Hematopoietic multipotent progenitor cell treated with erythropoietin and hydrocortisone succinate and interleukin-3 and kit ligand, for 6 days (in vitro differentiated cells): Measurements from ENCODE around the gene CYP39A1.

ENCODE experiments used
- DNase-seq: peaks from one replicate; pipeline ENCODE4 v3.0.0-alpha.2; 2015

CYP39A1 gene

DNA sequence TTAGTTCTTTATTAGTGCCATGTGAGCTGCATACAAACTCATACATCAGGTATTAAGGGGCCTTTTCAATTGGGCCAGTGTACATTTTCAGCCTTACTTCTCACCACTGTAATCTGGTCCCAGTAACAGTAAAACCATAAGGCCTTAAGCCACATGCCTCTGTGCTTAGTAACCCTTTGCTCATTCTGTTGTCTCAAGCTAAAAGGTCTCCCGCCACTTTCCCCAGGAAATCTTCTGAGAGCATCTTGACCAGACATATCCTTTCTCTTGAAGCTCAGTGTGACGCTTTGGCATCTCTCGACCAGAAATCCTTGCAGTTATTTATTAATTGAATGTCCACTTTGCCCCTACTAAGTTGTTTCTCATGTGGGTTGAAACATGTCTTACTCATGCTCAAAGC is 68.0 kb downstream of the CYP39A1 start:
- DNase-seq = no peak

DNA sequence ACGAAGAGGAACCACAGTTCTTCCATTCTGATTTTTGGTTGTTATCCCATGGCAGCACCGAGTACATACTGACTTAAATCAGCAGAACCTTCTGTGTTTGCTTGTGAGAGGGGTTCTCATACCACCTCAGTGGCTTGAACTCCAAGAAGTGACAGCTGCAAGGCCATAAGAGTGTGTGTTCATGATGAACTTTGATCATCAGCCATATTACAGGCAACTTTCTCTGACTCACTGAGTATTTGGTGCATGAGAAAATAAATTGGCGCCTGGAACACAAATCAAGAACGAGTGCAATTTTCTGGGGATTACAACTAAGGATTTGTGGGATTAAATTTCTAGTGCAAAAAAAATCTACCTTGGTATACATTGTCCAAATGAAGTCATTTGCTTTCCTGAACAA is 68.9 kb downstream of the CYP39A1 start:
- DNase-seq = no peak

DNA sequence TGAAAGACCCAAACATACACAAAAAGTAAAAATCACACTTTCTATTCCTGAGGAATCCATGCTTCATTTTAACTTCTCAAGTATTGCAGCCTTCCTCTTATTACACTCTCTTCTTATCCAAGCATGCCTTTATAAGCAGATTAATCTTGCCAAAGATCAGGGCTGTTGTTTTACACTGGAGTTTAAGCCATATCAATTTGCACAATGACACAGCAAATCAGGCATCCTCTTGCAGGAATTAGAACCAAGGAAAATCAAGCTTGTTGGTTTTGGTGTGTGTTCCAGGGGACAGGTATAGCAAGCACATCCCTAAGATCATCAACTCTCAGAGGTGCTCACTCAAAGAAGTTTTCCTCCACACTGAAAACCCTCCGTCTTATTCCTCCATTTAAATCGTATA is 69.5 kb downstream of the CYP39A1 start:
- DNase-seq = no peak

DNA sequence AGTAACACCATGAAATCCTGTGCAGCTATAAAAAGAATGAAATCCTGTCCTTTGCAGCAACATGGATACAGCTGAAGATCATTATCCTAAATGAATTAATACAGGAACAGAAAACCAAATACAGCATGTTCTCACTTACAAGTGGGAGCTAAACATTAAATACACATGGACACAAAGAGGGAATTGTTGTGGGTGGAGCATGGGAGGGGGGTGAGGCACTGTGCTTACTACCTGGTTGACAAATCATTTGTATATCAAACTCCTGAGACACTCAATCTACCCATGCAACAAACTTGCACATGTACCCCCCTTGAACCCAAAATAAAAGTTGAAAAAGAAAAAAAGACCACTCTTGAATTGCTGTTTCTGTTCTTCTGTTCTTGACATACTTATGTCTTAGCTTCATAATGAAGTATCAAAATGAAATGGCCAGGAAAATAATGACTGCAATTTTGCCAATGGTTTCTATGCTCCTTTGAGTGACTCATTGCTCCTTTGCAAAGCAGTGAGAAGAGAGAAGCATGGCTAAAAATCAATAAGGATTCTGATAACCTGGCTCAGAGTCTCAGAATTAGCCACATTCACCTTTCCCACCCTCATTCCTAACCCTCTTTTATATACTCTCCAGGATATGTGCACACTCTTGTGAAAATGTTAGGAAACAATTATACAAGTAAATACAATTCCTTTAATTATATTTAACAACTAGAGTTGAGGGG is 71.0 kb downstream of the CYP39A1 start:
- no peak for DNase-seq

DNA sequence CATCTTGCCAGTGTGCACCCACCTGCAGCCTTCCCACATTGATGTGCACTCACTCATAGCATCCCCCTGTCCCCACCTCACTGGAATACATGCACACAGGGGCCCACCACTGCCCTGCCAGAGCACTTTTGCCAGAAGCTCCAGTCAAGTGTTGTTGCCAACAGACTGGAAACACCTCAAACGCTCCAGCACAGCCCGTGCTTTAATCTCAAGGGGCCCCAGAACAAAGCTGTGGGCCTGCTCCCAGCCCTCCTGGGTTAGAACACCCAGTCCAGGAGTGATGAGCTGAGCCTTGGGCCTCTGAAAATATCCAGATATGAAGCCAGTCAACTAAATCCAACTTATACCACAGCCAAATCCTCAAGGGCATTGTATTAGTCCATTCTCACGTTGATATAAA is 77.1 kb downstream of the CYP39A1 start:
- DNase-seq = no peak

DNA sequence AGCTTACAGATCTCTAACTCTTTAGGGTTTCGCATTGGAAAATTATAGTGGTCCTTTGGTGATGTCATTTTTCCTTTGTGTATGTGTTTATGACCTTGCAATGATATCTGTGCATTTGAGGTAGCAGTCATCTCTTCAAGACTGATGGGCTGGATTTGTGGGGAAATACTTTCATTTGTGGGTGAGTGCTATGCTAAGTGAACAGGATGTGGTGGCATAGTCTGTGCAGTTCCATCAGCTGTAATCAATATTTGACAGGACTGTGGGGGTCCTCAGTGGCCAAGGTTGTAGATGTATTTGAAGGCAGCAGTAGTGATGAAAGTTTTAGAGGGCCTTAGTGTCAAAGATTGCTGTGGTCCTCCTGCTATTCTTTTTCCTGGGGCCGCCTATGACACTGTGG is 79.5 kb downstream of the CYP39A1 start:
- DNase-seq = no peak

DNA sequence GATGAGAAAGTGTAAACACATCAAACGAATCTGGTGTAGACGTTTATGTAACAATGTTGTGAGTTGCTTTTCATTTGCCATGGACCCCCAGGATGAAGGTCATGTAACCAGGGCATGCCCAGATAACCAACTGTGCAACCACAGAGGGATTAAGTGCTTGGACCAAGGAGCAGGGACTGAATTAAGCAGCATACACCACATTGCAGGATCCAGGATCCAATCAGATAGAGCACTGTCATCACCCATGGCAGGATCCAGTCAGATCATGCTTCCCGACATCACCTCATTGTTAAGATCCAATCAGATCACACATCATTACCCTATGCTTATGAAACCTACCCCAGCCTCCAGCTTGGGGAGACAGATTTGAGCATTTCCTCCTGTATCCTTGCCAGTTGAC is 87.1 kb downstream of the CYP39A1 start:
- DNase-seq = no peak

DNA sequence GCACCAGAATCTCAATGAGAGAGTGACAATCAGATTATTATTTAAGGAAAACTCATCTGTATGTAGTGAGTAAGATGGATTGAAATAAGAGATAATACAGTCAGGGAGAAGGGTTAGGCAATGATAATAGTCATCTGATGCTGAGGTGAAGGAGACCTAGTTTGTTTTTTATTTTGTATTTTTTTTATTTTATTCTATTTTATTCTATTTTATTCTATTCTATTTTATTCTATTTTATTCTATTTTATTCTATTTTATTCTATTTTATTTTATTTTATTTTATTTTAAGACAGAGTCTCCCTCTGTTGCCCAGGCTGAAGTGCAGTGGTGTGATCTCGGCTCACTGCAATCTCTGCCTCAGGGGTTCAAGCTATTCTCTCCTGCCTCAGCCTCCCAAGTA is 88.7 kb downstream of the CYP39A1 start:
- no peak for DNase-seq

DNA sequence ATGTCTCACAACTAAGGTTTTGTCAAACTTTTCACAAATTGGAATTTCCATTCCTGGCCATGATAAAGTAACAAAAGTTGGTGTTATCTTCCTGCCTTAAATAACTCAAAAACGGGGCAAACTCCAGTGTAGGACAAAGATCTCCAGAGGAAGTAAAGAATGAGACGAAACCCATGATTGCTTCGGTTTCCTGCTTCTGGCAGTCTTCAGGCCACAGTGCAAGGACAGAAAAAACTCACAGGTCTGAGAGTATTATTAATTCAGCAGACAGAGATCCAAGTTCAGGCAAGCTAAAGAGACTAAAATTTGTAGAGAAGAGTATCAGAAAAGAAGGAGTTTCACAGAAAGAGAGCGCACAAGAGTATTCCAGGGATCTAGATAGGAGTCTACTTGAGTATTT is 96.6 kb downstream of the CYP39A1 start:
- DNase-seq = no peak

DNA sequence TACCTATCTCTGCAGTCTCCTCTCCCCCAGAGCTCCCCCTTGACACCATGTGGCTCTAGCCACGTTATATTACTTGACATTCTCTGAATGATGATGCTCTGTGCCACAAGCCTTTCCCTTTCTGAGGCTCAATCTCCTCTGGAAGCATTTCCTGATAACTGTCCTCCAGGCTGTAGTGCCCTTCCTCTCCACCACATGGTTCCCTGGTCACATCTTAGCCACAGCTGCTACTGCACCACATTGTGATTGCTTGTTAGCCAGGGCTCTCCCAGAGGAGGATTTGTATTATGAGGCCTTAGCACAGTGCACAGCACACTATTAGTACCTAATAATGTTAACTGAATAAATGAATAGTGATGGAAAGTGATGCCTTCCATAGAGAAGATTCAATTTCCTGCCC is 97.5 kb downstream of the CYP39A1 start:
- DNase-seq = no peak

DNA sequence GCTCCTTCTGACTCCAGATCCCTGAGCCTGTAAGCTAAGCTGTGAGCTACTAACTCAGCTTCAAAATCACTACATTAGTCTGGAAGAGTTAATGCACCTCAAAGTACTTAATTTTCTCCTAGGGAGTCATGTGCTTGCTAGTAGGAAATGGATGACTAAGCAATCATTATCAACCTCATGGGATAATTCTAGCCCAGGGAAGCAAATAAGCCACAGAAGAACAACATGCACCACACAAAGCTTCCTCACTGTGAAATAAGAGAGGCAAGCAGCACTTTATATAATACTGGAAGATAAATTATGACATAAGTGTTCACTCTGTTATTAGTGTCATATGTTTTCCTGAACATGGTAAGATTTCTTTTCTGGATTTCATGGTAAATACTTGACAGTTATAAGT is 103.5 kb downstream of the CYP39A1 start:
- DNase-seq = no peak

DNA sequence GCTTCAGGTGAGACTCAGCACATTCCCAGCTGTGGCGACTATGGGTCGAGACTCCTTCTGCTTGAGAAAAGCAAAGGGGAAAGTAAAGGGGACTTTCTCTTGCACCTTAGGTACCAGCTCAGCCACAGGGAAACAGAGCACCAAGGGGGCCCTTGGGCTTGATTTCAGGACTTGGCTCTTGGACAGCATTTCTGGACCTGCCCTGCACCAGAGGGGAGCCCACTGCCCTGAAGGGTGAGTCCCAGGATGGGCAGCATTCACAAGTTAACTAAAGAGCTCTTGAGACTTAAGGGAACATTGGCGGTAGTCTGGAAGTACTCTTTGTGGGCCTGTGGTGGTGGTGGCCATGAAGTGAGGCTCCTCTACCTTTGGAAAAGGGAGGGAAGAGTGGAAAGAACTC is 111.1 kb downstream of the CYP39A1 start:
- DNase-seq = no peak

DNA sequence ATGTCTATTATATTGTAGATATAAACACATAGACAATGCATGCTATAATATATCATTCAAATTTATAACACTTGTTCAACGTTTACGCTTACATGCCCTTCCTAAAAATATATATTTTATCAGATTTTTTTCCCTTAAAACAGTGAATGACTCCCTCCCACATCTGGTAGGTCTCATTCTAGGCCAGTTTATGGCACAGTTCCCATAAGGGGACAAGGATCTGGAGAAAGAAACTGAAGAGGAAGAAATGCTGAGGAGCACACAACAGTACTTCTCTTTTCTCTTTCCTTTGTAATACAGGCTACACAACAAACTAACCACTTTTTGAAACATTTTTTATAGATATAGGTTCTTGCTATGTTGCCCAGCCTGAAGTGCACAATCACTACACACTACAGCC is 112.8 kb downstream of the CYP39A1 start:
- no peak for DNase-seq

DNA sequence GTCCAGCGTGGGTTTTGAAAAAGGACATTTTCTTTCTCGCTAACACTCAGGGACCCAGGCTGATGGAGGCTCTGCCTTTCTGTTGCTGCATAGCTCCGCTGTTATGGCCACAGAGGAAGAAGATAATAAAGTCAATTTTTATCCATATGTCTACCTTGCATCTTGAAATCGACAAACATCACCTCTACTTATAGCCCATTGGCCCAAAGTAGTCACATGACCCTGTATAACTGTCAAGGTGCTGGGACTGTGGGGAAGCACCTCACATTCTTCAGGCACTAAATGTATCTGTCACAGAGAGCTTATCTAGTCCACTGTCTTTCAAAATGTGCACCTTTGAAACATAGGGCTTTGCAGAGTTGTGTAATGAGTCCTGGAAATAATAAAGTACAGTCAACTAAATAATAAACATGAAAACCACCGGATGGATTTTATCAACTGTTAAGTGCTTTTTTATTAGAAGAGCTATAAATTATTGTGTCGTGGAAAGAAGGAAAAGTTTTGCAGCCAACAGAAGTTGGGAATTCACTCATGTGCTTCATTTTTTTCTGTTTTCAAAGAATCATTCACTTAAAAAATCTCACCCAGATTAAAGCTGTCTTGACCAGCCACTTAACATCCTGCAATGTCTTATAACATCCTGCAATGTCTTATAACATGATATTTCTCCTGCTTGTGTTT is 113.7 kb downstream of the CYP39A1 start:
- no peak for DNase-seq

DNA sequence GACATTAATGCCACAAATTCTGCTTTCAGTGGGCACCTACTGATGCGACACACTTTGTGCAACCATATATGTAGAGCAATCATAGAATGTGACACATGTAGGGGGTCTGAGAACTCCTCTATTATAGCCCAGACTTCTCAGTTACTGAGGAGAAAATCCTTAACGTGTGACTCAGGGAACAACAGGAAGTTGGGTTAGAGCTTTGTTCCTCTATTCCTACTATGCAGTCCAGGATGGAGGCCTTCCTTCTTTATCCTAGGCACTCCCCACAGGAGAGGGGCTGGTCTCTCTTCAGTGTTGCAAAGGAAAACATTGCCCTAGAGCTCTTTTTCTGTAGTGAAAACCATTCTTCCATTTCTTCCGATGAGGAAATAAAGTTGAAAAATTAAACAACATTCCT is 121.7 kb downstream of the CYP39A1 start:
- no peak for DNase-seq

DNA sequence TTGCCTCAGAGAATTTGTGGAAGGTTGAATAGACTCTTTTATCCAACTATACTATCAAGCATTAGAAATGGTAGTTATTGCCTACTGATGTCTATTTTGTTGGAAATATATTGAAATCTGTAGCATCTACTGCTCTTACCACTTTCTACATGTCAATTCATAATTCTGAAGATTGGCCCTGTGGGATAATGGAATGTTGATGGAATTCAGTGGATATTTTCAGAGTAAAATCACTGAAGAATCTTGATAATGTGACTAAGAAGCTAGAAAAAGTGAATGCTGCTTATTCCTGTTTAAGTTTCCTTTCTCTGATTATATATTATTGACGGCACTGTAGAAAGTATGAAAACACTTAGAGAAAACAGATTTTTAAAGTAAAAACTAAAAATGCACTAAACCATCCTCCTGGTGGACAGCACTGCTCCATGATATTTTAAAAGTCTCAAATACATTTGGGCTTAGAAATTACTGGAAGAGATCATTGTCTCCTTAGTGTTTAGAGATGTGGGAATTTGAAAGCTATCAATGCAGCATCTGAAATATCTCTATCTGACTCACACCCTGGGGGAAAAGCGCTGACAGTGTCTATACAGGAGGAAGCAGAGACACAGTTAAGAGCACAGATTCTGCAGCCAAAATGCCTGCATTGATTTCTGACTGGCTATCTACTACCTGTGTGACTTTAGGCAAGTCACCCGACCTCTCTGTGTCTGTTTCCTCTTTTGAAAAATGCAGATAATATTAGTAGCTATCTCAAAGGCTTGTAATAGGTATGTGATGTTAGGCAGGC is 123.5 kb downstream of the CYP39A1 start:
- no peak for DNase-seq

DNA sequence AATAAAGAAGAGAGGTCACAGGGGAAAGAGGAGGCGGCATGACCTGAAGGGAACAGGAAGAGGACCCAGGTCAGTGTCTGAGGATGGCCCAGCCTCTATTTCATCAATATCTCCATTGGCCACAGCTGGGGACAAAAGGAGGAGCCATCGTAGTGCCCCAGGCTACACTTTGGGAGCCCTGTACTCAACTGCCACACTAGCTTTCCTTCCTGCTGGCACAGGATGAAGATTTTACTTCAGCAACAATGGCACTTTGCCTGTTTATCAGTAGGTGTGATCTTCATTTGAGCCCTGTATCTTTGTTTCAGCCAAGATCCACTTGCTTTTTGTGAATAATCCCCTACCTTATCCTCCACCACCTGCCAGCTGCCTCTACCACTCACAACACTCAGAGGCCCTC is 126.0 kb downstream of the CYP39A1 start:
- no peak for DNase-seq

DNA sequence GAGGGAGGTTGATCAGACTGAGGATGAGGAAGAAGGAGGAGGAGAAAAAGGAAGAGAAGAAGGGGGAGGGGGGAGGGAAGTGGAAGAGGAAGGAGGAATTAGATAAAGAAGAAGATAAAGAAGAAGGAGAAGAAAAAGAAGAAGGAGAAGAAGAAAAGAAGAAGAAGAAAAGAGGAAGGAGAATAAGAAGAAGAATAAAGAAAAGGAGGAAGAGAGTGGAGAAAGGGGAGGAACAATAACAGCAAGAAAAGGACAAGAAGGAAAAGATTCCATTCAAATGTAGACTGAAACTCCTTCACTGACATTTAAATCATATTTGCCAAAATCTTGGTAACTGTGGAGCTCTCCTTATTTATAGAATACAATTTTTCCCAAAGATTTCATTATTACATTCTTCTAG is 127.0 kb downstream of the CYP39A1 start:
- DNase-seq = no peak

DNA sequence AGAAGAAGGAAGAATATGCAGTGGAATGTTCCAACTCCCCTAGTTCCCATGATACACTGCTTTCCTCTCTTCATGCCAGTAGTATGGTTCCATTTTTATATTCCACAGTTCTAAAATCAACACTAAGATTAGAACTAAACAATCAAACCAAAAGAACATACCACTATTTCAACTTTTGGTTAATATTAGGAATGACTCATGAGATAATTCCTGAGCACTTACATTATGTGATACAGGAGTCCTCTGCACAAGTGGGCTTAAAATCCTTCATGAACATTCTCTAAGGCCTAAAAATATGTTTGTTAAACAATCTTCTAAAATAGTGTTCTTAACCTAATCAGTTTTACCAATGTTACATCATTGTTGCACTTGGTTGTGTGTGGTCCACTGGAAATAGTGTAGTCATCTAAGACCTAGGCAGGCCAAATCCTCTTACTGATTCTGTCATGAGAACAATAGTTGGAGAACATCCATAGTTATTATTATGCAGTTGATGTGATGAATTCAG is 131.1 kb downstream of the CYP39A1 start:
- no peak for DNase-seq

DNA sequence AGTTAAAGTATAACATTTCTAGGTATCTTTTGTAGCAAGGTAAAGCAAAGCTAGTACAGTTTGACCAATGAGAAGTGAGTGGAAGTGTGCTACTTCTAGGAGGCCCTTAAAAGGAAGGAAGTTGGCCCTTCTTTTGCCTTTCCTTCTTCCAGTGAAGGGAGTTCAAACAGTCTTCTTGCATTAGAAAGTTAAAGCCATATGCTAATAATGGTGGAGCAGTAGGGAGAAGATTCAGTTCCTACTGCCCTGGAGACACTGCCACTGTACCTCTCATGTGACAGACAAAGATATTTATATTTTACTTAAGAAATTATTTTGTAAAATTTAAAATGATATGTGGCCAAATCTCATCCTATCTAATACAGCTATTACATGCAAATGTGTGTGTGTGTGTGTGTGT is 135.4 kb downstream of the CYP39A1 start:
- DNase-seq = no peak

DNA sequence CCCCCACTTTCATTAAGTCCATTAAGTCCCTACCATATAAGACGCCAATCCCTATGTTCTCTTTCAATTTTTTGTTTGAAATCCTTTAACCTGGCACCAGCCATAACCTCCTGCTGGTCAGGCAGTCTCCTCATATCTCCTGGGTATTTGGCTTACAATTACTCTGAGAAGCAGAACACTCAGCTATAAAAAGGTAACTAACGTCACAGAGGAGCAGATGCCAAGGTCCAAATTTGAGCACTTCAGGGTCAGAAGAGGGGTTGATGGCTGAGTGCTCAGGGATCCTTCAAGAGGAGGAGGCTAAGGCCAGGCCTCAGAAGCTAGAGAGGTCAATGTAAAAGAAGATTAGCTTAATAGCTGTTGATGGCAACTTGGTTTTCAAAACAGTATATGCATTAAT is 139.1 kb downstream of the CYP39A1 start:
- no peak for DNase-seq

DNA sequence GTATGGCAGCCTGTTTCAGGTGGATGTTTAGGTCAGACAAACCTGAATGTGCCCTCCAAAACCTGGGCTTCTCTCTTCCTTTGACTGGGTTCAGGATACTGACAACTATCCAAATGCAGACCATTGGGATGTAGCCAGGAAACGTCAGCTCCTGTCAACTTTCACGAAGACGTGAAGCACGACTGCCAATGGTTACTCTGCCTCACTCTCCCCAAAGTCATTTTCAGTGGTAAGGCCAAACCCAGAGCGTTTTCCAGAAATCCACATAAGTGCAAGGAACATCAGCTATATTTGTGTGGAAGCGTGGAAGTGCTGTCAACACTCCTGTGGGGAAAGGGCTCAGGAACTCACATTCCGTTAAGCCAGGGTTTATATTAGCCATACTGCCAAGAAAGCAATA is 141.3 kb downstream of the CYP39A1 start:
- DNase-seq = no peak

DNA sequence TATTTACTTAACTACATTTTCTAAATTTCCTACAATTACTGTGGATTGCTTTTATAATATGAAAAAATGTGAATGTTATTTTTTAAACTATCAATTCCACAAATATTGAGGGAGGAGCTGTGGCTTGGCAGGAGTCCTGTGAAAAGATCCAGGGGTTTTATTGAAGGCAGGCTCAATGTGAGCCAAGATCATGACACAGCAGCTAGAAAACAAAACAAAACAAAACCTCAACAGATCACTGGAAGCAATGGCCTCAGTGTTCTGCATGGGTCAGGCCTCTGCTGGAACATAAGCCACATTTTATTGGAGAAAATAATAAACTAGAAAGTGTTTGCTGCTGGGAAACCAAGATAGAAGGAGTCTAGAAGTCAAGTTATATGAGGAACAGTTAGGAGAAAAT is 142.0 kb downstream of the CYP39A1 start:
- DNase-seq = no peak

DNA sequence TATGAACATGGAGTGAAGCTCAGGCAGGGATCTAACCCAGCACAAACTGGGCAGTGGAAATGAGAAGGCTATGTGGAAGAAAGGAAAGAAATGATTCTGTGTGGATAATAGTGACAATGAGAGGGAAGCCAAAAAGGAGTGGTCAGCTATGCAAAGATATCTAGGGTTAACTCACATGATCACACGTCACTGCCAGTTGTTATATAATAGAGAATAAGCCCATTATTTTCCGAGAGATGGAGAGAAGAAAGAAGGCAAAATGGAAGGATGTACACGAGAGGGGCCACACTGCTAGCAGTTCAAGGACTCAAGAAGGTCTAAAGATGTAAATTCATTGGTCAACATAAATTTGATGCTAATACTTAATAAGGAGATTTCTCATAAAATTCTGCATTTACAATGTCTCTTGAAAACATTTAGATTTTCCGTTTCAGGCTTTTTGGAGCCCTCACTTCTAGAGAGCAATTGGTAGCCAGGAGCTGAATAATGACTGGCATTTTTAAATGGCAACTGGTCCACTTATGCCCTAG is 142.6 kb downstream of the CYP39A1 start:
- DNase-seq = no peak
